Loucy (cell line): ENCODE measurements around the gene ABAT.

Experiments
- H2AFZ ChIP-seq: fragments of 200-600 bp; sonication (generic); 2 replicates; pipeline ENCODE4 v1.6.0; 2016; ENCODE audit warnings: antibody characterized with exemption, mild to moderate bottlenecking, low read length, moderate library complexity
- H3F3A ChIP-seq: fragments of 200-600 bp; 2 replicates; pipeline ENCODE4 v1.6.0; 2016; ENCODE audit warnings: antibody characterized with exemption, low read depth, mild to moderate bottlenecking
- H3K27me3 ChIP-seq: fragments of 200-600 bp; sonication (generic); 2 replicates; pipeline ENCODE4 v1.6.1; 2014; ENCODE audit warnings: low read length, mild to moderate bottlenecking; ENCODE audit not compliant: insufficient read depth, poor library complexity, severe bottlenecking
- H3K36me3 ChIP-seq: fragments of 200-600 bp; sonication (generic); 2 replicates; pipeline ENCODE4 v1.6.1; 2016; ENCODE audit warnings: low read length; ENCODE audit not compliant: insufficient read depth
- H3K4me1 ChIP-seq: fragments of 200-600 bp; sonication (generic); 2 replicates; pipeline ENCODE4 v1.5.1; 2014; ENCODE audit warnings: low read length, mild to moderate bottlenecking; ENCODE audit not compliant: insufficient read depth, poor library complexity, severe bottlenecking
- H3K4me2 ChIP-seq: fragments of 200-600 bp; sonication (generic); 2 replicates; pipeline ENCODE4 v1.6.0; 2014; ENCODE audit warnings: antibody characterized with exemption, low read length, low read depth, mild to moderate bottlenecking; ENCODE audit not compliant: poor library complexity, severe bottlenecking
- H3K4me3 ChIP-seq: fragments of 200-600 bp; sonication (generic); 2 replicates; pipeline ENCODE4 v1.5.1; 2014; ENCODE audit warnings: low read length, mild to moderate bottlenecking, mixed read lengths; ENCODE audit not compliant: poor library complexity, severe bottlenecking
- H3K79me2 ChIP-seq: fragments of 200-600 bp; sonication (generic); 2 replicates; pipeline ENCODE4 v1.6.1; 2014; ENCODE audit warnings: low read length; ENCODE audit not compliant: insufficient read depth
- H3K9ac ChIP-seq: fragments of 200-600 bp; sonication (generic); 2 replicates; pipeline ENCODE4 v1.6.0; 2014; ENCODE audit warnings: mild to moderate bottlenecking, low read depth, low read length, moderate library complexity; ENCODE audit not compliant: poor library complexity, severe bottlenecking
- H3K9me2 ChIP-seq: fragments of 200-600 bp; sonication (generic); replicated peaks from 2 replicates; pipeline ENCODE4 v1.6.1; 2016; ENCODE audit warnings: low read depth, low read length, mixed read lengths
- H3K9me3 ChIP-seq: fragments of 200-600 bp; sonication (generic); 2 replicates; pipeline ENCODE4 v1.6.1; 2014; ENCODE audit warnings: mild to moderate bottlenecking, antibody characterized with exemption, low read length, low read depth; ENCODE audit not compliant: insufficient read depth
- H4K20me1 ChIP-seq: fragments of 200-600 bp; sonication (generic); 2 replicates; pipeline ENCODE4 v1.6.0; 2014; ENCODE audit warnings: antibody characterized with exemption, low read length, mild to moderate bottlenecking; ENCODE audit not compliant: insufficient read depth, poor library complexity, severe bottlenecking
- EZH2phosphoT487 ChIP-seq: fragments of 200-600 bp; IDR thresholded peaks from 2 replicates; pipeline ENCODE4 v1.6.1; 2018; ENCODE audit warnings: antibody characterized with exemption, mild to moderate bottlenecking, moderate library complexity, borderline replicate concordance
- TF ChIP-seq, protein P1 (sequence below): fragments of 200-600 bp; sonication (generic); conservative IDR thresholded peaks from 2 replicates; pipeline ENCODE4 v1.5.1; 2014; ENCODE audit warnings: mild to moderate bottlenecking, antibody characterized with exemption, low read length

The ABAT gene

DNA sequence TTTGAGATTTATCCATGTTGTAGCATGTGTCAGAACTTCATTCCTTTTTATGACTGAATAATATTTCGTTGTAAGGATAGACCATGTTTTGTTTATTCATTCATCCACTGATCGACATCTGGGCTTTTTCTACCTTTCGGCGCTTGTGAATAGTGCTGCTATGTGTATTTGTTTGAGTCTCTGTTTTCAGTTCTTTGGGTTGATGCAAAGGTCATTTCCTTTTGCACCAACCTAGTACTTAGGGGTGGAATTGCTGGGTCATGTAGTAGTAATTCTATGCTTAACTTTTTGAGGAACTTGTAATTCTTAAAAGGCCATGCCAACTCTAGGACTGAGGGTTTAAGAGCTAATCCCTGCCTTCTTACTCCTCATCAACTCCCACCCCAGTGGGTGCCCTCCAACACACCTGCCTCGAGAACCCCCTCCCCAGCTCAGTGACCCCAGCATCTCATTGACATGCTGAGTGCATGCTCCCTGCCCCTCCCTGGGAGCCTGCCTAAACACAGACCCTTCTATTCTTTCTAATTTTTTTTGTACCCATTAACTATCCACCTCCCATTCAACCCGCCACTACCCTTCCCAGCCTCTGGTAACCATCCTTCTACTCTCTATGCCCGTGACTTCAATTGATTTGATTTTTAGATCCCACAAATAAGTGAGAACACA lies 51.2 kb downstream of the ABAT start:
- Histone ChIP-seq H4K20me1 (no peaks in the 10 kb centered on the region), H3K4me1 (no peaks in the 10 kb centered on the region), H3K9me2 (no peaks in the 10 kb centered on the region), H3K36me3 (no peaks in the 10 kb centered on the region), H2AFZ (no peak overlapping the region), H3K9ac (no peak overlapping the region), H3K4me3 (no peak overlapping the region), H3K79me2 (no peaks in the 10 kb centered on the region), H3K27me3 (no peaks in the 10 kb centered on the region), H3K9me3 (no peaks in the 10 kb centered on the region), H3F3A (no peaks in the 10 kb centered on the region), H3K4me2 (no peak overlapping the region)
- TF ChIP-seq, protein P1, sequence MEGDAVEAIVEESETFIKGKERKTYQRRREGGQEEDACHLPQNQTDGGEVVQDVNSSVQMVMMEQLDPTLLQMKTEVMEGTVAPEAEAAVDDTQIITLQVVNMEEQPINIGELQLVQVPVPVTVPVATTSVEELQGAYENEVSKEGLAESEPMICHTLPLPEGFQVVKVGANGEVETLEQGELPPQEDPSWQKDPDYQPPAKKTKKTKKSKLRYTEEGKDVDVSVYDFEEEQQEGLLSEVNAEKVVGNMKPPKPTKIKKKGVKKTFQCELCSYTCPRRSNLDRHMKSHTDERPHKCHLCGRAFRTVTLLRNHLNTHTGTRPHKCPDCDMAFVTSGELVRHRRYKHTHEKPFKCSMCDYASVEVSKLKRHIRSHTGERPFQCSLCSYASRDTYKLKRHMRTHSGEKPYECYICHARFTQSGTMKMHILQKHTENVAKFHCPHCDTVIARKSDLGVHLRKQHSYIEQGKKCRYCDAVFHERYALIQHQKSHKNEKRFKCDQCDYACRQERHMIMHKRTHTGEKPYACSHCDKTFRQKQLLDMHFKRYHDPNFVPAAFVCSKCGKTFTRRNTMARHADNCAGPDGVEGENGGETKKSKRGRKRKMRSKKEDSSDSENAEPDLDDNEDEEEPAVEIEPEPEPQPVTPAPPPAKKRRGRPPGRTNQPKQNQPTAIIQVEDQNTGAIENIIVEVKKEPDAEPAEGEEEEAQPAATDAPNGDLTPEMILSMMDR, result no peak
- TF ChIP-seq EZH2phosphoT487, result no peak

DNA sequence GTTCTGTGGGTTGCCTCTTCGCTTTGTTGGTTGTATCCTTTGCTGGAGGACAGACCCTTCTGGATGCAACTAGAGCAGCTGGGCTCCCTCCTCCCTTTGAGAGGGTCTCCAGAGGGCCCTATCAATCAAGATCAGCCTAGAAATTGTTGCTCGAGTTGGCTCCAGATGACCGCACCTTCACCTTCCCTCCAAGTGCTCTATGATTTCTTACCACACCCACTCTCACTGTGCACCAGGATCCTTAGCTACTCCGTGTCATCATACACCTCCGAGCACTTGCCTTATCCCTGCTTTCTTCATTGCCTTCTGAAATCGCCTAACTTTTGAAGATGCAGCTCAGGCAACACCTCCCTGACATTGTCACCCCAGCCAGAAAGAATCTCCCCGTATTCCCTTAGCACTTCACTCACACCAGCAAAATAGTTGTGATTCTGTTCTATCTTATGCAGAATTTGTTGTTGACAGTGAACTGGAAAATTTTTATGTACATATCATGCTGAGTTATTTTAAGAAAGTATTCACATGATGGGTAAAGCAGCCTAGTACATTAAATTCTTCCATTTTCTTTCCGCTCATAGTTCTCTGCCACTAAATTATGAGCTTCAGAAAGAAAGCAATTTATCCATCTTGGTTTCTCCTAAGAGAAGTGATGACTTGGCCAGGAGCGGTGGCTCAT lies 52.9 kb downstream of the ABAT start:
- no peaks in the 10 kb centered on the region for H3K79me2 ChIP-seq
- no peaks in the 10 kb centered on the region for H3K27me3 ChIP-seq
- no peaks in the 10 kb centered on the region for H3F3A ChIP-seq
- H3K4me1 ChIP-seq, result no peaks in the 10 kb centered on the region
- H3K9ac ChIP-seq, result no peak overlapping the region
- no peak overlapping the region for H2AFZ ChIP-seq
- TF ChIP-seq EZH2phosphoT487, result no peak
- TF ChIP-seq, protein P1, result no peak
- H3K36me3 ChIP-seq, result no peaks in the 10 kb centered on the region
- no peaks in the 10 kb centered on the region for H3K9me3 ChIP-seq
- no peak overlapping the region for H3K4me2 ChIP-seq
- no peaks in the 10 kb centered on the region for H3K9me2 ChIP-seq
- H3K4me3 ChIP-seq, result no peak overlapping the region
- no peaks in the 10 kb centered on the region for H4K20me1 ChIP-seq

DNA sequence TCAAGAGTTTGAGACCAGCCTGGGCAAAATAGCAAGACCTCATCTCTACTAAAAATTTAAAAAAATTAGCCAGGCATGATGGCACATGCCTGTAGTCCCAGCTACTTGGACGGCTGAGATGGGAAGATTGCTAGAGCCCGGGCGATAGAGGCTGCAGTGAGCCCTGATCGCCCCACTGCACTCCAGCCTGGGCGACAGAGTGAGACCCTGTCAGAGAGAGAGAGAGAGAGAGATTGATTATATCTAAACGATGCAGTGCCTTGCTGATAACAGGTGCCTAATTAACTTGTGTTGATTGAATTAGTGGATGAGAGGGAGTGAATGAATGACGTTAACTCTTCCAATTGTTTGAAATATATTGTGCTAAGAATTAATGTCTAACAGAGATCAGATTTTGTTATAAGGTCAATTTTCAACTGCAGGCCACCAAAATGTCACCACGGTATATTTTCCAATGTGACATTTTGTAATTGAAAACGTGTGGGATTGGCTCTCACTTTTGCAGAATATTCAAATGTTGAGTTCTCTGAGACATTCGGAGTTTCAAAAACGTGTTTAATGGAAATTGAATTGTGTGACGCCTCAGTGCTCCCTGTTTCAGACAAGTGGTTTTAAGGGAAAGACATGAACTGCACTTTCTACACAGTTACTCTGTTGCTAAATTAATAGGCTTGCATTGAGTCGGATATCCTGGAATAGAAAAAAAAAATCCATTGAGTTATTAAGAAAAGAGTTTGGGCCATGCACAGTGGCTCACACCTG lies 53.6 kb downstream of the ABAT start:
- no peaks in the 10 kb centered on the region for H4K20me1 ChIP-seq
- no peak overlapping the region for H2AFZ ChIP-seq
- no peaks in the 10 kb centered on the region for H3K27me3 ChIP-seq
- no peak for TF ChIP-seq EZH2phosphoT487
- TF ChIP-seq, protein P1, result no peak
- H3K4me1 ChIP-seq, result no peaks in the 10 kb centered on the region
- H3F3A ChIP-seq, result no peaks in the 10 kb centered on the region
- no peak overlapping the region for H3K4me3 ChIP-seq
- no peaks in the 10 kb centered on the region for H3K79me2 ChIP-seq
- no peaks in the 10 kb centered on the region for H3K36me3 ChIP-seq
- no peaks in the 10 kb centered on the region for H3K9me3 ChIP-seq
- no peak overlapping the region for H3K4me2 ChIP-seq
- no peaks in the 10 kb centered on the region for H3K9me2 ChIP-seq
- H3K9ac ChIP-seq, result no peak overlapping the region
